SK-N-SH (cell line): ENCODE measurements around the gene ADAMTS17. TPM values are rescaled to one million over a fixed set of nuclear protein-coding genes. Genes with fewer than 3 reads are reported as not detected.

Source experiments
- CTCF ChIA-PET: fragments of 300-600, 350-600 bp; formaldehyde crosslinking; extraction: SDS; loops from one replicate; lab custom pipeline; 2021; lab: Yijun Ruan, JAX
- POLR2A ChIA-PET: fragments of 350-600 bp; sonication (Branson Sonifier 250); formaldehyde crosslinking; extraction: SDS; loops from one replicate; lab custom pipeline; 2020; ENCODE audit warnings: antibody characterized with exemption, inconsistent platforms; lab: Yijun Ruan, JAX
- DNase-seq: peaks from one replicate; pipeline ENCODE4 v3.0.0; 2012
- H2AFZ ChIP-seq: fragments of 200-600 bp; sonication (generic); 2 replicates; pipeline ENCODE4 v1.8.1; 2016; ENCODE audit warnings: antibody characterized with exemption, mild to moderate bottlenecking, low read depth
- H3F3A ChIP-seq: fragments of 200-600 bp; sonication (generic); replicated peaks from 2 replicates; pipeline ENCODE3; 2016; ENCODE audit warnings: antibody characterized with exemption, mild to moderate bottlenecking; ENCODE audit not compliant: insufficient read depth
- H3K27ac ChIP-seq, 2 experiments: fragments of 200-500 bp in 1 of 2; fragments of 200-600 bp in 1 of 2; sonication (Bioruptor generic) in 1 of 2; sonication (generic), shearing (Covaris generic) in 1 of 2; 2 replicates each; pipeline versions ENCODE4 v1.5.1 to v1.6.1; 2014 to 2016; ENCODE audit warnings: low read depth in 2 of 2, inconsistent platforms in 1 of 2, low read length in 1 of 2, mild to moderate bottlenecking in 1 of 2, mixed read lengths in 1 of 2
- H3K27me3 ChIP-seq: fragments of 200-600 bp; sonication (generic), shearing (Covaris generic); 2 replicates; pipeline ENCODE4 v1.6.1; 2016; ENCODE audit warnings: mixed run types; ENCODE audit not compliant: insufficient read depth
- H3K36me3 ChIP-seq, 2 experiments: fragments of 200-500 bp in 1 of 2; fragments of 200-600 bp in 1 of 2; sonication (Bioruptor generic) in 1 of 2; sonication (generic) in 1 of 2; replicated peaks in 1 of 2; 2 replicates each; pipeline versions ENCODE3 to v1.5.1; 2014 to 2016; ENCODE audit warnings: low read length in 1 of 2, mild to moderate bottlenecking in 1 of 2; ENCODE audit not compliant: insufficient read depth in 2 of 2, control insufficient read depth in 1 of 2
- H3K4me1 ChIP-seq, 2 experiments: fragments of 200-500 bp in 1 of 2; fragments of 200-600 bp in 1 of 2; sonication (Bioruptor generic) in 1 of 2; sonication (generic), shearing (Covaris generic) in 1 of 2; 2 replicates each; pipeline versions ENCODE4 v1.5.1 to v1.6.1; 2014 to 2016; ENCODE audit warnings: low read depth in 1 of 2, low read length in 1 of 2, mixed run types in 1 of 2; ENCODE audit not compliant: insufficient read depth in 2 of 2, control insufficient read depth in 1 of 2
- H3K4me2 ChIP-seq: fragments of 200-600 bp; sonication (generic), shearing (Covaris generic); 2 replicates; pipeline ENCODE4 v1.6.1; 2017; ENCODE audit warnings: mixed run types
- H3K4me3 ChIP-seq, 2 experiments: fragments of 200-500 bp in 1 of 2; fragments of 200-600 bp in 1 of 2; sonication (Bioruptor generic) in 1 of 2; sonication (generic), shearing (Covaris generic) in 1 of 2; 2 replicates each; pipeline versions ENCODE4 v1.5.1 to v1.8.1; 2014 to 2016; ENCODE audit warnings: low read depth in 2 of 2, inconsistent platforms in 1 of 2, low read length in 1 of 2, mild to moderate bottlenecking in 1 of 2, mixed read lengths in 1 of 2, moderate library complexity in 1 of 2
- H3K79me2 ChIP-seq: fragments of 200-600 bp; sonication (generic); 2 replicates; pipeline ENCODE4 v1.8.1; 2017; ENCODE audit warnings: mild to moderate bottlenecking; ENCODE audit not compliant: insufficient read depth
- H3K9ac ChIP-seq: fragments of 200-600 bp; sonication (generic); 2 replicates; pipeline ENCODE4 v1.6.1; 2017; ENCODE audit warnings: mixed run types
- H3K9me2 ChIP-seq: fragments of 200-600 bp; sonication (generic); 2 replicates; pipeline ENCODE4 v1.6.1; 2017; ENCODE audit warnings: mixed run types
- H3K9me3 ChIP-seq: fragments of 200-600 bp; sonication (generic); 2 replicates; pipeline ENCODE4 v1.6.1; 2017; ENCODE audit warnings: mixed run types, mild to moderate bottlenecking, moderate library complexity
- H4K20me1 ChIP-seq: fragments of 200-600 bp; sonication (generic); 2 replicates; pipeline ENCODE4 v1.6.1; 2017; ENCODE audit warnings: mild to moderate bottlenecking, mixed run types; ENCODE audit not compliant: insufficient read depth
- CHD2 ChIP-seq: fragments of 150-350 bp; IDR thresholded peaks from 2 replicates; pipeline ENCODE4 v1.6.1; 2018; ENCODE audit warnings: low read length; ENCODE audit not compliant: partially characterized antibody
- EP300 ChIP-seq, 2 experiments: IDR thresholded peaks; 2 replicates each; pipeline versions ENCODE4 v1.4.0 to v1.6.1; 2012; ENCODE audit warnings: borderline replicate concordance in 1 of 2, low read depth in 1 of 2, low read length in 1 of 2
- EZH2phosphoT487 ChIP-seq: fragments of 200-600 bp; sonication (generic); IDR thresholded peaks from 2 replicates; pipeline ENCODE4 v1.6.1; 2017; ENCODE audit warnings: low read depth, mixed run types, mild to moderate bottlenecking, antibody characterized with exemption, moderate library complexity, borderline replicate concordance
- FOSL2 ChIP-seq: IDR thresholded peaks from 2 replicates; pipeline ENCODE4 v1.4.0; 2012; ENCODE audit warnings: low read depth, mild to moderate bottlenecking, moderate library complexity, borderline replicate concordance
- FOXM1 ChIP-seq: IDR thresholded peaks from 2 replicates; pipeline ENCODE4 v1.4.0; 2012; ENCODE audit warnings: low read depth, mild to moderate bottlenecking
- GABPA ChIP-seq: IDR thresholded peaks from 2 replicates; pipeline ENCODE4 v1.4.0; 2012; ENCODE audit warnings: low read depth, mild to moderate bottlenecking
- GATA2 ChIP-seq: sonication (generic); formaldehyde crosslinking; IDR thresholded peaks from 2 replicates; pipeline ENCODE4 v1.5.0; 2020; ENCODE audit warnings: mild to moderate bottlenecking, missing genetic modification reagents
- IRF3 ChIP-seq: fragments of 150-350 bp; IDR thresholded peaks from 2 replicates; pipeline ENCODE4 v1.6.1; 2016; ENCODE audit warnings: mild to moderate bottlenecking, low read depth, low read length
- JUND ChIP-seq: IDR thresholded peaks from 2 replicates; pipeline ENCODE4 v1.4.0; 2012
- MXI1 ChIP-seq: IDR thresholded peaks from 2 replicates; pipeline ENCODE4 v1.6.1; 2012; ENCODE audit warnings: mild to moderate bottlenecking, low read depth, low read length, improper control_type of control experiment
- NFIC ChIP-seq: IDR thresholded peaks from 2 replicates; pipeline ENCODE4 v1.4.0; 2012; ENCODE audit warnings: borderline replicate concordance
- NRF1 ChIP-seq: IDR thresholded peaks from 2 replicates; pipeline ENCODE4 v1.6.1; 2012; ENCODE audit warnings: low read depth, mild to moderate bottlenecking, low read length
- PBX3 ChIP-seq: IDR thresholded peaks from 2 replicates; pipeline ENCODE4; 2012
- POLR2AphosphoS5 ChIP-seq: IDR thresholded peaks from 2 replicates; pipeline ENCODE4 v1.6.1; 2012; ENCODE audit warnings: low read depth, low read length
- RAD21 ChIP-seq: IDR thresholded peaks from 2 replicates; pipeline ENCODE4 v1.6.1; 2012; ENCODE audit warnings: mild to moderate bottlenecking, low read length
- RCOR1 ChIP-seq: fragments of 150-350 bp; IDR thresholded peaks from 2 replicates; pipeline ENCODE4 v1.6.1; 2017; ENCODE audit warnings: antibody characterized with exemption, low read length
- RFX5 ChIP-seq: IDR thresholded peaks from 2 replicates; pipeline ENCODE4 v1.6.1; 2012; ENCODE audit warnings: mild to moderate bottlenecking, improper control_type of control experiment, low read length
- RXRA ChIP-seq: IDR thresholded peaks from 2 replicates; pipeline ENCODE4 v1.4.0; 2012; ENCODE audit warnings: low read depth, mild to moderate bottlenecking, borderline replicate concordance
- SIN3A ChIP-seq: IDR thresholded peaks from 2 replicates; pipeline ENCODE4 v1.6.1; 2012; ENCODE audit warnings: low read depth, mild to moderate bottlenecking, low read length, moderate library complexity, borderline replicate concordance
- TAF1 ChIP-seq: IDR thresholded peaks from 2 replicates; pipeline ENCODE4 v1.6.1; 2012; ENCODE audit warnings: low read depth, mild to moderate bottlenecking, low read length, moderate library complexity, borderline replicate concordance
- USF1 ChIP-seq: IDR thresholded peaks from 2 replicates; pipeline ENCODE4 v1.4.0; 2012; ENCODE audit warnings: low read depth, borderline replicate concordance
- YY1 ChIP-seq: IDR thresholded peaks from 2 replicates; pipeline ENCODE4 v1.4.0; 2012; ENCODE audit warnings: low read depth, mild to moderate bottlenecking
- WGBS: methylation state at CpG from one replicate; pipeline ENCODE4 v1.1.6; 2017; ENCODE audit warnings: low lambda C conversion rate; 5-methylcytosine and 5-hydroxymethylcytosine counted together
- polyA plus RNA-seq, 3 experiments: library from polyadenylated mRNA; depleted of rRNA; stranded (reverse); fragments of >200 nt; gene quantifications; 2 replicates each; pipeline ENCODE4 v1.2.3, GENCODE V29; 2012
- TF ChIP-seq, protein P1 (sequence below): fragments of 150-350 bp; IDR thresholded peaks from 2 replicates; pipeline ENCODE4 v1.6.1; 2017; ENCODE audit warnings: antibody characterized with exemption, low read length, low read depth, borderline replicate concordance
- TF ChIP-seq, protein P2 (sequence below): IDR thresholded peaks from 2 replicates; pipeline ENCODE4 v1.4.0; 2012; ENCODE audit warnings: low read depth

ADAMTS17 gene
- polyA plus RNA-seq, 1 of the 3 experiments (the other 2 are of a cell fraction) = not detected

DNA sequence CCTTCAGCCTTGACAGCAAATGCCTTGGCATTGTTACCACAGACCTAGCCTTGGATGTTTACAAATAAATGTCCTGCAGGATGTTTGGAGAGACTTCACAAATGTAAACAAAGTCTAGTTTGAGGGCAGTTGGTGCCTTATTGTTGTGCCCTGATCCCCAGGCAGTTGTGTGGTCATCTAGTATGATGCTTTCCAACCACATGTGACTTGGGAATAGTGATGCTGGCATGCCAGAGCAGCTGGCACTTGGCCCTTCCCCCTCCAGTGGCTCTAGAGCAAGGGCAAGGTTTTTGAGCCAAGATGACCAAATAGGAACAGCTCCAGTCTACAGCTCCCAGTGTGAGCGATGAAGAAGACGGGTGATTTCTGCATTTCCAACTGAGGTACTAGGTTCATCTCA is 258.2 kb downstream of the ADAMTS17 start:
- no peaks in the 10 kb centered on the region for H3K27me3 ChIP-seq
- H3K4me3 ChIP-seq = no peak overlapping the region
- H3K4me1 ChIP-seq = no peaks in the 10 kb centered on the region
- H3K9ac ChIP-seq = no peak overlapping the region
- H3K9me2 ChIP-seq = no peaks in the 10 kb centered on the region
- H3K79me2 ChIP-seq = no peaks in the 10 kb centered on the region
- H3K4me2 ChIP-seq = no peak overlapping the region
- H3K9me3 ChIP-seq = no peaks in the 10 kb centered on the region
- ChIA-PET CTCF (interaction anchor here (3.1 kb wide), 1 partner anchor 256 kb away, joined by 8 read pairs; no protein-coding TSS in a partner anchor), POLR2A (no interaction called here)
- H3K27ac ChIP-seq = no peak overlapping the region
- H3K36me3 ChIP-seq = no peaks in the 10 kb centered on the region
- DNase-seq = no peak
- H3F3A ChIP-seq = no peaks in the 10 kb centered on the region
- H4K20me1 ChIP-seq = no peaks in the 10 kb centered on the region
- no peak overlapping the region for H2AFZ ChIP-seq
- 66% methylated on average over 2 of the region's 2 CpGs for WGBS
- TF ChIP-seq EP300 (IDR thresholded peaks at IDR 0.05; ENCODE audit: borderline replicate concordance in 1 of 2, low read depth in 1 of 2, low read length in 1 of 2) (no peak), USF1 (no peak), POLR2AphosphoS5 (no peak), IRF3 (no peak), FOXM1 (no peak), TAF1 (no peak), PBX3 (no peak)
- TF ChIP-seq, protein P1, sequence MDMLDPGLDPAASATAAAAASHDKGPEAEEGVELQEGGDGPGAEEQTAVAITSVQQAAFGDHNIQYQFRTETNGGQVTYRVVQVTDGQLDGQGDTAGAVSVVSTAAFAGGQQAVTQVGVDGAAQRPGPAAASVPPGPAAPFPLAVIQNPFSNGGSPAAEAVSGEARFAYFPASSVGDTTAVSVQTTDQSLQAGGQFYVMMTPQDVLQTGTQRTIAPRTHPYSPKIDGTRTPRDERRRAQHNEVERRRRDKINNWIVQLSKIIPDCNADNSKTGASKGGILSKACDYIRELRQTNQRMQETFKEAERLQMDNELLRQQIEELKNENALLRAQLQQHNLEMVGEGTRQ = no peak
- TF ChIP-seq, all 33 proteins: peak for 0

DNA sequence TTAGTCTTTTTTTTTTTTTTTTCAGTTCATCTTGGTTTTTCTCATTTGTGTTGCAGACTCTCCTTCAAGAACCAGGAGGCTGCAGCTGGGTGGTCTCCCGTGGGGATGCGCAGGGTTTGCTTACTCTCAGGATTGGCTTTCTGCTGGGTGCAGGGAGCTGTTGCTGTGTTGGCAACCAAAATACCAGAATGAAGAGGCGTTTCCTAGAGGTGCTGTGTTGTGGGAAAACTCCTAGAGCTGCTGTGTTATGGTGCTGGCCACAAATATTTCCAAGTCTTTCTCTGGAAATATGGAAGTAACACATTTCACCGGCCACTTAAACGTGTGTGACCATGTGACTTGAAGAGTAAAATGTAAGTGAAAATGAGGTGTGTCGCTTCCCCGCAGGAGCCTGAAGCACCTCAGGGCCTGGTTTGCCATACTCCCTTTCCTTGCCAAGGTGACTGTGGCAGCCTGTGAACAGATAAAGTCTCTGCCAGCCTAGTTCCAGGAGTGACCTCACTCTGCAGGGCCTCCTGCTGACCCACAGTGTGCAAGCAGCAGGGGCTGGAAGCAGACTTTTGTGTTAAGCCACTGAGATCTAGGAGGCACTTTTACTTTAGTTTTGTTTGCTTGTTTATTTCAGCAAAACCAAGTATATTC is 258.9 kb downstream of the ADAMTS17 start:
- no peak for DNase-seq
- no peaks in the 10 kb centered on the region for H3K9me3 ChIP-seq
- no peak overlapping the region for H3K9ac ChIP-seq
- H3K4me2 ChIP-seq = no peak overlapping the region
- H3K4me3 ChIP-seq = no peak overlapping the region
- H3K27me3 ChIP-seq = no peaks in the 10 kb centered on the region
- TF ChIP-seq, protein P2, sequence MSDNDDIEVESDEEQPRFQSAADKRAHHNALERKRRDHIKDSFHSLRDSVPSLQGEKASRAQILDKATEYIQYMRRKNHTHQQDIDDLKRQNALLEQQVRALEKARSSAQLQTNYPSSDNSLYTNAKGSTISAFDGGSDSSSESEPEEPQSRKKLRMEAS = no peak
- no peak for TF ChIP-seq TAF1
- no peak for TF ChIP-seq MXI1
- no peak for TF ChIP-seq NRF1
- no peak for TF ChIP-seq GABPA
- TF ChIP-seq EP300 (IDR thresholded peaks at IDR 0.05; ENCODE audit: borderline replicate concordance in 1 of 2, low read depth in 1 of 2, low read length in 1 of 2) = no peak
- no peak for TF ChIP-seq RFX5
- no peak for TF ChIP-seq NFIC
- no peak for TF ChIP-seq RCOR1
- TF ChIP-seq CHD2 = no peak
- TF ChIP-seq FOSL2 = no peak
- no peak for TF ChIP-seq EZH2phosphoT487
- no peak for TF ChIP-seq RAD21
- TF ChIP-seq JUND = no peak
- TF ChIP-seq POLR2AphosphoS5 = no peak
- TF ChIP-seq GATA2 (CRISPR knock-in tag) = no peak
- TF ChIP-seq RXRA = no peak
- TF ChIP-seq SIN3A = no peak
- no peak for TF ChIP-seq YY1
- H4K20me1 ChIP-seq = no peaks in the 10 kb centered on the region
- no peaks in the 10 kb centered on the region for H3K36me3 ChIP-seq
- no peak overlapping the region for H2AFZ ChIP-seq
- no peaks in the 10 kb centered on the region for H3F3A ChIP-seq
- H3K9me2 ChIP-seq = no peaks in the 10 kb centered on the region
- CTCF ChIA-PET = interaction anchor here (3.1 kb wide), 1 partner anchor 256 kb away, joined by 8 read pairs; no protein-coding TSS in a partner anchor
- H3K79me2 ChIP-seq = no peaks in the 10 kb centered on the region
- no peaks in the 10 kb centered on the region for H3K4me1 ChIP-seq
- WGBS = 55% methylated on average over 7 of the region's 7 CpGs
- no peak overlapping the region for H3K27ac ChIP-seq
- POLR2A ChIA-PET = no interaction called here
